ENCODE measurements around the gene OVAAL.

DNA sequence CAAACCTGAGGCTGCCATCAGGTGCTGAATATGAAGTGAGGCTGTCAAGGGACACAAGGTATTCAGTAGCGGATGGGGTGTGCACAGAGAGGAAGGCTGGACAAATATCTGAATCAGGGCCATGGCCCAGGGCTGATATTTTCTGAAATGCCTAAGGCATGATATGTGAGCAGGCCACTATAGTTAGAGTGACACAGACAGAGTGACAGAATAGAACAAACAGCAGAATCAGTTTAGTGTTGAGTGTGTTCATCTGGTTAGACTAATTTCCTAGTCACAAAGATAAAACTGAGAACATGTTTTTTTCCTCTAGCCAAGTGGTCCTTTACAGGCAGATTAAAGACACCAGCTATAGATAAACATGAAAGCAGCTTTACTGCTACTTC is 3.9 kb downstream of the OVAAL start:
- TF ChIP-seq POLR2AphosphoS5 (IDR thresholded peaks at IDR 0.05; ENCODE audit: borderline replicate concordance, low read depth, low read length) (no peak), EZH2 (IDR thresholded peaks at IDR 0.05) (no peak)

All from SK-N-MC (cell line).